ENCODE measurements around the gene SLIT3.

DNA sequence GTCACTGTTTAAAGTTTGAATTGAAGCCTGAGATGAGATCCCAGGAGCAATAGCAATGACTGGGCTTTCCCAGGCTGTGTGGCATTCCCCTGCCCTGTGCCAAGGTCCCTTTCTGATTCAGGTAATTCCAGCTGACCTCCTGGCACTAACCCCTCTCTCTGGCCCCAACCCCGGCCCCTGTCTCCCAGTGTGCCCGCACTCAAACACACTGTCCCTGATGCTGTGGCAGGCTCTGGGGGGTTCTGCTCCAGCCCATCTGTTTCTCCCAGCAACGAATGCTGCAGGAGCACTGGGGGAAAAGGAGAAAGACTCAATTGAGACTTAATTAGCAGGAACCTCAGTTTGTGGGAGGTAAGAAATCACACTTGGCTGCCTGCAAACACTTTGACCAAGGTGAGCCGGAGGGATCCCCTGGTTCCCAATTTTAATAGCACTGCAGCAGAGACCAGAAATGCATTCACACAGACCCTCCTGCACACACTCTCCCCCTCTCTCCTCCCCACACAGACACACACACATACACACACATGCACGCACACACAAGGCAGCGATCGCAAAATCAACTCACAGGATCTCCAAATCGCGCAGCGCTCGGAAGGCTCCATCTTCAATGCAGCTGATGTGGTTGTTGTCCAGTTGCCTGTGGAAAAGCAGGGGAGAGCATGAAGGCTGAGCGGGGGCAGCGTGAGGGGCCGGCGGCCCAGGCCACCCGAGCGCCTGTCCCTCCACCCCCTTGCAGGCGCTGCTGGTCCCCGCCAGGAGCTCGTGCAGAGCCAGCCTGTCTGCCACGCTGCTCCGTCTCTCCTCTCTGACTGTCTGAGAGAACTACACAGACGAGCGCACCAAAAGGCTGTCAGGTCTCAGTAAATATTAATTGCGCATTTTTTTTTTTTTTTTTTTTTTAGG is 456.7 kb downstream of the SLIT3 start:
- TF ChIP-seq, protein P1, sequence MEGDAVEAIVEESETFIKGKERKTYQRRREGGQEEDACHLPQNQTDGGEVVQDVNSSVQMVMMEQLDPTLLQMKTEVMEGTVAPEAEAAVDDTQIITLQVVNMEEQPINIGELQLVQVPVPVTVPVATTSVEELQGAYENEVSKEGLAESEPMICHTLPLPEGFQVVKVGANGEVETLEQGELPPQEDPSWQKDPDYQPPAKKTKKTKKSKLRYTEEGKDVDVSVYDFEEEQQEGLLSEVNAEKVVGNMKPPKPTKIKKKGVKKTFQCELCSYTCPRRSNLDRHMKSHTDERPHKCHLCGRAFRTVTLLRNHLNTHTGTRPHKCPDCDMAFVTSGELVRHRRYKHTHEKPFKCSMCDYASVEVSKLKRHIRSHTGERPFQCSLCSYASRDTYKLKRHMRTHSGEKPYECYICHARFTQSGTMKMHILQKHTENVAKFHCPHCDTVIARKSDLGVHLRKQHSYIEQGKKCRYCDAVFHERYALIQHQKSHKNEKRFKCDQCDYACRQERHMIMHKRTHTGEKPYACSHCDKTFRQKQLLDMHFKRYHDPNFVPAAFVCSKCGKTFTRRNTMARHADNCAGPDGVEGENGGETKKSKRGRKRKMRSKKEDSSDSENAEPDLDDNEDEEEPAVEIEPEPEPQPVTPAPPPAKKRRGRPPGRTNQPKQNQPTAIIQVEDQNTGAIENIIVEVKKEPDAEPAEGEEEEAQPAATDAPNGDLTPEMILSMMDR (IDR thresholded peaks at IDR 0.05), result no peak
- TF ChIP-seq POLR2A (IDR thresholded peaks at IDR 0.05), result no peak

Measured in Peyer's patch (tissue), 4 donors.